Endothelial cell (in vitro differentiated cells): ENCODE measurements around the gene EEF1G. TPM values are rescaled to one million over a fixed set of nuclear protein-coding genes. Genes with fewer than 3 reads are reported as not detected.
"Not testable (repeated sequence)": the region's sequence is repeated elsewhere in the genome, so short reads cannot be mapped to it uniquely, and the experiment has no call there.

ENCODE experiments used
- DNase-seq: peaks from one replicate; pipeline ENCODE4 v3.0.0; 2021; ENCODE audit warnings: low spot score
- H3K27ac Mint-ChIP-seq: one replicate; pipeline ENCODE4 v1.8.0; 2021; ENCODE audit warnings: mixed read lengths, inconsistent platforms; ENCODE audit not compliant: unreplicated experiment
- H3K27me3 Mint-ChIP-seq: one replicate; pipeline ENCODE4 v1.8.0; 2021; ENCODE audit warnings: mild to moderate bottlenecking, moderate library complexity, mixed read lengths, inconsistent platforms; ENCODE audit not compliant: unreplicated experiment
- H3K36me3 Mint-ChIP-seq: one replicate; pipeline ENCODE4 v1.8.0; 2021; ENCODE audit warnings: mild to moderate bottlenecking, low read depth, mixed read lengths, inconsistent platforms; ENCODE audit not compliant: unreplicated experiment
- H3K4me1 Mint-ChIP-seq: one replicate; pipeline ENCODE4 v1.8.0; 2021; ENCODE audit warnings: mild to moderate bottlenecking, mixed read lengths, inconsistent platforms; ENCODE audit not compliant: unreplicated experiment
- H3K4me3 Mint-ChIP-seq: one replicate; pipeline ENCODE4 v1.8.0; 2021; ENCODE audit warnings: mild to moderate bottlenecking, mixed read lengths, inconsistent platforms; ENCODE audit not compliant: unreplicated experiment
- H3K9me3 Mint-ChIP-seq: one replicate; pipeline ENCODE4 v1.8.0; 2021; ENCODE audit warnings: mixed read lengths, inconsistent platforms; ENCODE audit not compliant: unreplicated experiment
- total RNA-seq: library from RNA; stranded (reverse); fragmentation: NEBNext Ultra II Directional; extraction: Animal tissue kit (Norgen Biotek cat#: 25700); gene quantifications from one replicate; pipeline ENCODE4 v1.2.1, GENCODE V29; 2021; ENCODE audit not compliant: unreplicated experiment
- TF ChIP-seq, protein P1 (sequence below): fragments of 200-600 bp; sonication (generic); IDR thresholded peaks from one replicate; pipeline ENCODE4 v1.5.0; 2021; ENCODE audit warnings: antibody characterized with exemption; ENCODE audit not compliant: unreplicated experiment

The EEF1G gene
- total RNA-seq, 1 donor from 2014 or later = 1,951 TPM

DNA sequence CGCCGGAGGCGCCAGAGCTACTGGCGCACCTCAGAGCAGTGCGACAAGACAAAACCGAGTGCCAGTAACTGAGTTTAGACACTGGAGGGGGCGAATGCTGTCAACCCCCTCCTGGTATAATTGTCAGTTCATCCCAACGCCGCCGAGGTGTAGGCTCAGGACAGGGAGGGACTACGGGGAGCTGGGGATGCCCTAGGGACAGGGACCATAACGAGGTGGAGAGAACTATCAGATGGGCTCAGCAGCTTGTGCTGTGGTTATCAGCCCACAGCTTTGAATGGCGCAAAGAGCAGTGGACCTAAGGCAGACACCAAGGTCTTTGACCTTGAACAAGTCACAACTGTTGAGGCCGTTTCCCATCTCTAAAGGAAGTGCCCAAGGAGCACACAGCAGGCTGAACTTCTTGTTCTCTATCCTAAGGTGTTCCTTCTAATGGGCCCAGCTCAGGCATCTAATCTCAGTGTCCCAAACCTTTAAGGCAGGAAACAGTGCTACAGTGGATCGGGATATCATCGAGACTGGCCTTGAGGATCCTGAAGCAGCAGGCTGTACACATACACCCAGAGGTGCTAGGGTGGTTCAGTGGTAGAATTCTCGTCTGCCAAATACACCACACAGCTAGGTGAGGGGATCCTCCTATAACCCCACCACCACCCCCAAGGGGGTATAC, 18.6 kb upstream of the EEF1G start:
- Mint-ChIP-seq H3K27me3 (peaks cover 8% of the 10 kb centered on the region), H3K36me3 (peaks cover 35% of the 10 kb centered on the region), H3K4me1 (peaks cover 24% of the 10 kb centered on the region), H3K4me3 (peak overlapping the region; percentile 90), H3K27ac (peak overlapping the region; percentile 97), H3K9me3 (no peaks in the 10 kb centered on the region)
- DNase-seq = no peak
- TF ChIP-seq, protein P1, sequence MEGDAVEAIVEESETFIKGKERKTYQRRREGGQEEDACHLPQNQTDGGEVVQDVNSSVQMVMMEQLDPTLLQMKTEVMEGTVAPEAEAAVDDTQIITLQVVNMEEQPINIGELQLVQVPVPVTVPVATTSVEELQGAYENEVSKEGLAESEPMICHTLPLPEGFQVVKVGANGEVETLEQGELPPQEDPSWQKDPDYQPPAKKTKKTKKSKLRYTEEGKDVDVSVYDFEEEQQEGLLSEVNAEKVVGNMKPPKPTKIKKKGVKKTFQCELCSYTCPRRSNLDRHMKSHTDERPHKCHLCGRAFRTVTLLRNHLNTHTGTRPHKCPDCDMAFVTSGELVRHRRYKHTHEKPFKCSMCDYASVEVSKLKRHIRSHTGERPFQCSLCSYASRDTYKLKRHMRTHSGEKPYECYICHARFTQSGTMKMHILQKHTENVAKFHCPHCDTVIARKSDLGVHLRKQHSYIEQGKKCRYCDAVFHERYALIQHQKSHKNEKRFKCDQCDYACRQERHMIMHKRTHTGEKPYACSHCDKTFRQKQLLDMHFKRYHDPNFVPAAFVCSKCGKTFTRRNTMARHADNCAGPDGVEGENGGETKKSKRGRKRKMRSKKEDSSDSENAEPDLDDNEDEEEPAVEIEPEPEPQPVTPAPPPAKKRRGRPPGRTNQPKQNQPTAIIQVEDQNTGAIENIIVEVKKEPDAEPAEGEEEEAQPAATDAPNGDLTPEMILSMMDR = no peak

DNA sequence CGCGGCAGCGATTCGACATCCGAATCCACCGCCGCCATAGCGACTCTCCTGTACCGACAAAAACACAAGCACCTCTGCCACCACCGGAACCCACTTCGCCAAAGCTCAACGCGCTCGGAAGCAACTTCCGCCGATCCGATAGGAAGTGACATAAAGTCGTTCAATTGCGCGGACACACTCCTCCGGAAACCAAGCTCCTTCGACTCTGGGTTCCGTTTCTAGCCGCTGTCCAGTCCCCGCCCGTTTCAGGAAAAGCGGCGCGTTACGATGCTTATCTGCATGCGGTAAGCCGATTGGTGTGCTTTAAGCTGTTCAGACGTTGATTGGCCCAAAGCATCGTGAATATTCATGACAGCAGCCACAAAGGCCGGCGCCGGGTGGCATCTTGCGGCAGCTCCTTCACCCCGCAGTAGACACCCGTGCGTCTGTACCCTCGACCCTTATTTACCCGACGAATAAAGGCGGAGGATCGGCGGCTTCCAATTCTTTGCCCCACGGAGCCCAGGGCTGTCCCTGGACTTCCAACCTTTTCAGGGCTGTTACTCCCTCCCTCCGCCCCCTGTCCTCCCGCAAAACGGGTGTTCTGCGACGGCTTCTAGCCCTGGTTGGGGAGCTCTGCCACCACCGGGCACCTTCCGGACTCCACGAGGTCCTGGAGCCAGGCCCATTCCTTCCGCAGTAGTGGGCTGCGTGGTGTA, 17.9 kb upstream of the EEF1G start, which contains the start of gene TUT1:
Gene TUT1 (minus strand): TSS at position 76 of the 698 bp plus-strand sequence. CDS start 38 bp downstream, at position 38.
- peaks cover 8% of the 10 kb centered on the region for H3K27me3 Mint-ChIP-seq
- H3K4me1 Mint-ChIP-seq = peaks cover 24% of the 10 kb centered on the region
- peak within 1 kb of the TSS; percentile 97 for H3K27ac Mint-ChIP-seq
- H3K4me3 Mint-ChIP-seq = peak within 1 kb of the TSS; percentile 90
- TF ChIP-seq, protein P1 = no peak
- peak; percentile 90 for DNase-seq
- peaks cover 31% of the 10 kb centered on the region for H3K36me3 Mint-ChIP-seq
- H3K9me3 Mint-ChIP-seq = no peaks in the 10 kb centered on the region

DNA sequence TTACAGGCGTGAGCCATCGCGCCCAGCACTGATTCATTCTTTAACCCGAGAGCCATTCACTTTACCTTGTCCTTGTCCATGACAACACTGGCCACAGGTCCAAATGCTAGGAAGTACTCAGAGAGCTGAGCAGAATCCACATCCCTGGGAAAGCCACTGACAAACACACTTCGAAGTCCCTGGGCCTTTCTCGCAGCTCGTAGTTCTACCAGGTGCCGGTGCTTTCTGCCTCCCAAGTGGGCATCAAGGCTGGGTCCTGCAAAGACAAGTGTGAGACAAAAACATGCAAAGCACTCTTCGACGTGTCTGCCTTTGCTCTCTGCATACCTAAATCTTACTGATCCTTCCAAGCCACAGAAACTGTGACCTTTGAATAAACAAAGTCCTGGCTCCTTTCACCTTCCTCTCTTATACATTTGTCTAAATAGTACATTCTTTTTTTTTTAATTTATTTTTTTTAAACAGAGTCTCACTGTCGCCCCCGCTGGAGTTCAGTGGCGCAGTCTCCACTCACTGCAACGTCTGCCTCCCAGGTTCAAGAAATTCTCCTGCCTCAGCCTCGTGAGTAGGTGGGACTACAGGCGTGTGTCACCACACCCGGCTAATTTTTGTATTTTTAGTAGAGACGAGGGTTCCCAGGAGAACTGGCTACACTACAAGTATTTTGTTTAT, 15.4 kb upstream of the EEF1G start:
- Mint-ChIP-seq H3K4me3 (no peak overlapping the region), H3K9me3 (no peaks in the 10 kb centered on the region), H3K36me3 (peaks cover 12% of the 10 kb centered on the region), H3K27me3 (peaks cover 5% of the 10 kb centered on the region), H3K4me1 (peaks cover 20% of the 10 kb centered on the region), H3K27ac (no peak overlapping the region)
- no peak for DNase-seq
- TF ChIP-seq, protein P1 = peak; percentile 51

DNA sequence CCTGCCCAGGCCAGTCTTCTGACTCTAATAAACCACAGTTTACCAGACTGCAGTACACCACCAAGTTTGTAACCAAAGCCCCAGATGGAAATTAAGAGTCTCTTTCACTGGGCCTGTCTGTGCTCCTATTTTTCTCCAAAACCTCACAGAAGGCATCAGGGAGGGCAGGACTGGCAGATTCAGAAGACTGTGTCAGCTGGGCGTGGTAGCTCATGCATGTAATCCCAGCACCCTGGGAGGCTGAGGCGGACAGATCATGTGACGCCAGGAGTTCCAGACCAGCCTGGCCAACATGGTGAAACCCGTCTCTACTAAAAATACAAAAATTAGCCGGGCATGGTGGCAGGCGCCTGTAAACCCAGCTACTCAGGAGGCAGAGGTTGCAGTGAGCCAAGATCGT, 11.7 kb upstream of the EEF1G start:
- DNase-seq, H3K27ac Mint-ChIP-seq, H3K9me3 Mint-ChIP-seq, H3K27me3 Mint-ChIP-seq, H3K4me1 Mint-ChIP-seq, H3K4me3 Mint-ChIP-seq: not testable (repeated sequence)
- H3K36me3 Mint-ChIP-seq = peaks cover 12% of the 10 kb centered on the region

DNA sequence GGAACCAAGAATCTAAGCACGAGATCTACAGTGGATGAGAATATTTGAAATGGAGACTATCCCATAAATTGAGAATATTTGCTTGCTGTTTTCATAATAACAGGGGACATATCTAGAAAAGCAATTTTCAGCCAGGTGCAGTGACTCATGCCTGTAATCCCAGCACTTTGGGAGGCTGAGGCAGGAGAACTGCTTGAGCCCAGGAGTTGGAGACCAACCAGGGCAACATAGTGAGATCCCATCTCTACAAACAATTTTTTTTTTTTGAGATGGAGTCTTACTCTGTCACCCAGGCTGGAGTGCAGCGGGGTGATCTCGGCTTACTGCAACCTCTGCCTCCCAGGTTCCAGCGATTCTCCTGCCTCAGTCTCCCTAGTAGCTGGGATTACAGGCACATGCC, 8.0 kb upstream of the EEF1G start:
- Mint-ChIP-seq H3K36me3 (peaks cover 13% of the 10 kb centered on the region), H3K4me1 (peaks cover 17% of the 10 kb centered on the region), H3K27me3 (peaks cover 10% of the 10 kb centered on the region)
- not testable (repeated sequence) for H3K27ac Mint-ChIP-seq, DNase-seq, H3K9me3 Mint-ChIP-seq, H3K4me3 Mint-ChIP-seq
